DOHH2 (cell line): Measurements from ENCODE around the gene NKD1.

ENCODE experiments used
- H3F3A ChIP-seq: fragments of 200-600 bp; sonication (generic), shearing (Covaris generic); 2 replicates; pipeline ENCODE4 v1.6.0; 2016; ENCODE audit warnings: antibody characterized with exemption, mild to moderate bottlenecking; ENCODE audit not compliant: control insufficient read depth, insufficient read depth
- H3K27ac ChIP-seq: fragments of 200-600 bp; sonication (generic); 2 replicates; pipeline ENCODE4 v1.5.1; 2014; ENCODE audit warnings: low read depth, mild to moderate bottlenecking, low read length, moderate library complexity
- H3K27me3 ChIP-seq: fragments of 200-600 bp; sonication (generic); 2 replicates; pipeline ENCODE4 v1.6.1; 2014; ENCODE audit warnings: mild to moderate bottlenecking, low read length, mixed read lengths; ENCODE audit not compliant: control insufficient read depth
- H3K36me3 ChIP-seq: fragments of 200-600 bp; sonication (generic); 2 replicates; pipeline ENCODE4 v1.6.1; 2014; ENCODE audit warnings: mild to moderate bottlenecking, low read length, moderate library complexity, mixed read lengths; ENCODE audit not compliant: control insufficient read depth
- H3K4me1 ChIP-seq: fragments of 200-600 bp; sonication (generic); 2 replicates; pipeline ENCODE4 v1.6.1; 2014; ENCODE audit warnings: mild to moderate bottlenecking, low read length, mixed read lengths; ENCODE audit not compliant: control insufficient read depth
- H3K4me2 ChIP-seq: fragments of 200-600 bp; sonication (generic); 2 replicates; pipeline ENCODE4 v1.6.0; 2014; ENCODE audit warnings: mild to moderate bottlenecking, low read length, moderate library complexity
- H3K4me3 ChIP-seq: fragments of 200-600 bp; sonication (generic); 2 replicates; pipeline ENCODE4 v1.5.1; 2014; ENCODE audit warnings: mild to moderate bottlenecking, low read length, mixed read lengths
- H3K79me2 ChIP-seq: fragments of 200-600 bp; sonication (generic); 2 replicates; pipeline ENCODE4 v1.6.1; 2014; ENCODE audit warnings: mild to moderate bottlenecking, low read length, mixed read lengths; ENCODE audit not compliant: control insufficient read depth
- H3K9me2 ChIP-seq: fragments of 200-600 bp; sonication (generic); replicated peaks from 2 replicates; pipeline ENCODE4 v1.6.1; 2014; ENCODE audit warnings: mild to moderate bottlenecking, low read length, mixed read lengths; ENCODE audit not compliant: control insufficient read depth
- H3K9me3 ChIP-seq: fragments of 200-600 bp; sonication (generic); 2 replicates; pipeline ENCODE4 v1.6.1; 2014; ENCODE audit warnings: antibody characterized with exemption, low read length, mixed read lengths; ENCODE audit not compliant: control insufficient read depth, insufficient read depth
- H4K20me1 ChIP-seq: fragments of 200-600 bp; sonication (generic); 2 replicates; pipeline ENCODE4 v1.6.0; 2014; ENCODE audit warnings: low read depth, mild to moderate bottlenecking, antibody characterized with exemption, low read length, moderate library complexity; ENCODE audit not compliant: control insufficient read depth, insufficient read depth
- CTCF ChIP-seq: fragments of 200-600 bp; sonication (generic); IDR thresholded peaks from one replicate; pipeline ENCODE4 v1.5.1; 2014; ENCODE audit warnings: antibody characterized with exemption, mild to moderate bottlenecking, low read depth, low read length; ENCODE audit not compliant: poor library complexity, severe bottlenecking
- EZH2phosphoT487 ChIP-seq: fragments of 200-600 bp; sonication (generic); IDR thresholded peaks from 2 replicates; pipeline ENCODE4 v1.6.1; 2017; ENCODE audit warnings: borderline replicate concordance, mild to moderate bottlenecking, antibody characterized with exemption, low read length, moderate library complexity, mixed read lengths

Gene NKD1

GRCh38 chr16:50607447-50607846 is 59.3 kb downstream of the NKD1 start:
- TF ChIP-seq CTCF (no peak), EZH2phosphoT487 (no peak)
- no peaks in the 10 kb centered on the region for H4K20me1 ChIP-seq
- no peak overlapping the region for H3K27ac ChIP-seq
- no peaks in the 10 kb centered on the region for H3K27me3 ChIP-seq
- no peaks in the 10 kb centered on the region for H3K36me3 ChIP-seq
- H3K79me2 ChIP-seq = no peaks in the 10 kb centered on the region
- H3K9me3 ChIP-seq = no peaks in the 10 kb centered on the region
- H3K4me3 ChIP-seq = no peak overlapping the region
- no peak overlapping the region for H3K4me2 ChIP-seq
- H3K4me1 ChIP-seq = no peaks in the 10 kb centered on the region
- H3F3A ChIP-seq = no peaks in the 10 kb centered on the region
- H3K9me2 ChIP-seq = no peaks in the 10 kb centered on the region

- no peak overlapping the region for H3K4me3 ChIP-seq
These were observed 59.9 kb downstream of the NKD1 start for GRCh38 chr16:50607970-50608557.

GRCh38 chr16:50609049-50609448 is 60.9 kb downstream of the NKD1 start:
- H3K27ac ChIP-seq = no peak overlapping the region
- H3K9me3 ChIP-seq = no peaks in the 10 kb centered on the region
- no peaks in the 10 kb centered on the region for H3K4me1 ChIP-seq
- no peaks in the 10 kb centered on the region for H4K20me1 ChIP-seq
- no peak overlapping the region for H3K4me3 ChIP-seq
- TF ChIP-seq CTCF = no peak
- no peak for TF ChIP-seq EZH2phosphoT487
- no peak overlapping the region for H3K4me2 ChIP-seq
- no peaks in the 10 kb centered on the region for H3F3A ChIP-seq
- no peaks in the 10 kb centered on the region for H3K27me3 ChIP-seq
- no peaks in the 10 kb centered on the region for H3K9me2 ChIP-seq
- H3K79me2 ChIP-seq = no peaks in the 10 kb centered on the region
- H3K36me3 ChIP-seq = no peaks in the 10 kb centered on the region

More at GRCh38 chr16:50607970-50608557, 59.9 kb downstream of the NKD1 start:
- Histone ChIP-seq H3K27me3 (no peaks in the 10 kb centered on the region), H3F3A (no peaks in the 10 kb centered on the region), H3K4me1 (no peaks in the 10 kb centered on the region), H4K20me1 (no peaks in the 10 kb centered on the region), H3K27ac (no peak overlapping the region), H3K9me2 (no peaks in the 10 kb centered on the region), H3K36me3 (no peaks in the 10 kb centered on the region), H3K9me3 (no peaks in the 10 kb centered on the region), H3K4me2 (no peak overlapping the region), H3K79me2 (no peaks in the 10 kb centered on the region)
- TF ChIP-seq EZH2phosphoT487 (no peak), CTCF (no peak)
